Liver (tissue), 9 donors: ENCODE measurements around the gene CHCHD4. TPM values are rescaled to one million over a fixed set of nuclear protein-coding genes. Genes with fewer than 3 reads are reported as not detected.

Experiments used
- DNase-seq: peaks from one replicate; pipeline ENCODE4 v3.0.0-alpha.2; 2017; ENCODE audit warnings: low spot score
- H3K27ac ChIP-seq, 2 donors: one replicate each; pipeline ENCODE4 v1.7.0; 2013; ENCODE audit warnings: inconsistent platforms in 2 of 2, low read length in 2 of 2, control low read depth in 1 of 2, low read depth in 1 of 2, mild to moderate bottlenecking in 1 of 2
- H3K27me3 ChIP-seq, 4 donors: one replicate each; pipeline versions ENCODE4 v1.6.1 to v1.7.0; 2013; ENCODE audit warnings: low read length in 3 of 4, inconsistent platforms in 1 of 4, mild to moderate bottlenecking in 1 of 4, moderate library complexity in 1 of 4; ENCODE audit not compliant: control insufficient read depth in 4 of 4, insufficient read depth in 4 of 4
- H3K36me3 ChIP-seq, 4 donors: one replicate each; pipeline versions ENCODE4 v1.6.1 to v1.7.0; 2013; ENCODE audit warnings: low read length in 3 of 4, mild to moderate bottlenecking in 3 of 4, low read depth in 1 of 4, moderate library complexity in 1 of 4; ENCODE audit not compliant: control insufficient read depth in 4 of 4, insufficient read depth in 3 of 4
- H3K4me1 ChIP-seq, 4 donors: one replicate each; pipeline versions ENCODE4 v1.6.1 to v1.7.0; 2013; ENCODE audit warnings: low read length in 3 of 4, mild to moderate bottlenecking in 3 of 4, moderate library complexity in 1 of 4; ENCODE audit not compliant: control insufficient read depth in 4 of 4, insufficient read depth in 4 of 4
- H3K4me3 ChIP-seq, 3 donors: one replicate each; pipeline versions ENCODE4 v1.6.1 to v1.7.0; 2013; ENCODE audit warnings: low read length in 3 of 3, control low read depth in 1 of 3, low read depth in 1 of 3, mild to moderate bottlenecking in 1 of 3
- H3K9ac ChIP-seq, 2 donors: one replicate each; pipeline ENCODE4 v1.7.0; 2013; ENCODE audit warnings: low read length in 2 of 2, mild to moderate bottlenecking in 2 of 2, moderate library complexity in 2 of 2, control low read depth in 1 of 2, low read depth in 1 of 2
- H3K9me3 ChIP-seq, 4 donors: one replicate each; pipeline versions ENCODE4 v1.6.1 to v1.7.0; 2013; ENCODE audit warnings: low read length in 3 of 4; ENCODE audit not compliant: control insufficient read depth in 4 of 4
- ATF3 ChIP-seq: IDR thresholded peaks from 2 replicates; pipeline ENCODE4 v1.6.1; 2016; ENCODE audit warnings: antibody characterized with exemption
- CTCF ChIP-seq: fragments of 150-350 bp; IDR thresholded peaks from 2 replicates; pipeline ENCODE4 v1.5.1; 2017; ENCODE audit warnings: improper control_type of control experiment, low read depth, low read length; ENCODE audit not compliant: missing input control
- HNF4G ChIP-seq: IDR thresholded peaks from 2 replicates; pipeline ENCODE4 v1.6.1; 2016; ENCODE audit warnings: antibody characterized with exemption
- JUND ChIP-seq, 2 donors: IDR thresholded peaks; 2 replicates each; pipeline ENCODE4 v1.6.1; 2016; ENCODE audit warnings: antibody characterized with exemption in 2 of 2
- MAX ChIP-seq: IDR thresholded peaks from 2 replicates; pipeline ENCODE4 v1.6.1; 2016; ENCODE audit warnings: antibody characterized with exemption
- NR2F2 ChIP-seq: IDR thresholded peaks from 2 replicates; pipeline ENCODE4 v1.6.1; 2016; ENCODE audit warnings: antibody characterized with exemption
- RAD21 ChIP-seq, 2 donors: IDR thresholded peaks; 2 replicates each; pipeline ENCODE4 v1.6.1; 2016; ENCODE audit warnings: antibody characterized with exemption in 2 of 2, mild to moderate bottlenecking in 2 of 2
- REST ChIP-seq: IDR thresholded peaks from 2 replicates; pipeline ENCODE4 v1.6.1; 2016; ENCODE audit warnings: antibody characterized with exemption, mild to moderate bottlenecking
- RXRA ChIP-seq, 2 donors: IDR thresholded peaks; 2 replicates each; pipeline ENCODE4 v1.6.1; 2017 to 2018; ENCODE audit warnings: antibody characterized with exemption in 2 of 2, mild to moderate bottlenecking in 1 of 2
- SP1 ChIP-seq: IDR thresholded peaks from 2 replicates; pipeline ENCODE4 v1.6.1; 2018; ENCODE audit warnings: antibody characterized with exemption, mild to moderate bottlenecking
- TAF1 ChIP-seq: conservative IDR thresholded peaks from 2 replicates; pipeline ENCODE4 v1.6.1; 2016; ENCODE audit warnings: antibody characterized with exemption, mild to moderate bottlenecking
- YY1 ChIP-seq: IDR thresholded peaks from 2 replicates; pipeline ENCODE4 v1.6.1; 2016; ENCODE audit warnings: antibody characterized with exemption, mild to moderate bottlenecking
- ZBTB33 ChIP-seq: IDR thresholded peaks from 2 replicates; pipeline ENCODE4 v1.6.1; 2016; ENCODE audit warnings: antibody characterized with exemption
- WGBS: extraction: QIAGEN DNeasy Blood & Tissue Kit; methylation state at CpG from one replicate; pipeline ENCODE4 v1.1.7; 2013; 5-methylcytosine and 5-hydroxymethylcytosine counted together
- polyA plus RNA-seq, 2 donors: library from polyadenylated mRNA; stranded (reverse) in 1 of 2; unstranded in 1 of 2; fragments of 200-250 nt in 1 of 2; fragments of >200 nt in 1 of 2; fragmentation: Nextera tagmentation in 1 of 2; extraction: Ambion mirVana in 1 of 2; gene quantifications; one replicate each; pipeline versions ENCODE4 v1.2.1 to v1.2.3, GENCODE V29; 2013 to 2015
- total RNA-seq, 2 donors: library from RNA; depleted of rRNA; stranded (reverse); fragments of >200 nt; gene quantifications; one replicate each; pipeline ENCODE4 v1.2.3, GENCODE V29; 2014
- donor health status: healthy.
- donor health status: healthy.
- donor health status: healthy.
- donor health status: healthy.
- donor health status: healthy.

CHCHD4 gene
- total and polyA plus RNA-seq, 4 donors = 7.0 to 11.3 (median 9.5) TPM

- no peak overlapping the region for H3K9ac ChIP-seq
- H3K27me3 ChIP-seq = no peaks in the 10 kb centered on the region
- TF ChIP-seq MAX (no peak), ZBTB33 (no peak), YY1 (no peak), RAD21 (IDR thresholded peaks at IDR 0.05) (no peak), NR2F2 (no peak), TAF1 (no peak), RXRA (IDR thresholded peaks at IDR 0.05) (no peak), HNF4G (no peak), REST (no peak), ATF3 (no peak), JUND (IDR thresholded peaks at IDR 0.05) (no peak), SP1 (no peak), CTCF (no peak)
- no peaks in the 10 kb centered on the region for H3K36me3 ChIP-seq
- 84% methylated on average over 2 of the region's 2 CpGs for WGBS
- H3K4me1 ChIP-seq = no peaks in the 10 kb centered on the region
- no peaks in the 10 kb centered on the region for H3K9me3 ChIP-seq
- no peak overlapping the region for H3K27ac ChIP-seq
- DNase-seq = no peak
- no peak overlapping the region for H3K4me3 ChIP-seq
Measured at GRCh38 chr3:14063152-14063551, 61.5 kb downstream of the CHCHD4 start.

Other genes with a start within 250 kb of the CHCHD4 start
- gene WNT7A, start 244.8 kb downstream of the CHCHD4 start, total RNA-seq = not detected
- gene WNT7A, start 244.8 kb downstream of the CHCHD4 start, polyA plus RNA-seq = not detected
- 10 to 100 TPM; 13.3 to 15.1 TPM for gene TMEM43, start 182 bp upstream of the CHCHD4 start, total RNA-seq
- gene TMEM43, start 182 bp upstream of the CHCHD4 start, polyA plus RNA-seq = 10 to 100 TPM in 1 of 2 donors, 1 to 10 TPM in 1; 7.4 to 13.8 TPM
- 10 to 100 TPM; 12.7 to 26.7 TPM for gene XPC, start 53.7 kb upstream of the CHCHD4 start, total RNA-seq
- 10 to 100 TPM; 12.9 to 15.4 TPM for gene XPC, start 53.7 kb upstream of the CHCHD4 start, polyA plus RNA-seq
- 1 to 10 TPM; 3.7 to 4.3 TPM for gene LSM3, start 53.9 kb upstream of the CHCHD4 start, total RNA-seq
- 10 to 100 TPM in 1 of 2 donors, 1 to 10 TPM in 1; 5.7 to 17.0 TPM for gene LSM3, start 53.9 kb upstream of the CHCHD4 start, polyA plus RNA-seq